NCI-H510A treated with DMSO at 0.1 percent for 48 hours (cell line): ENCODE measurements around the gene OTOP2.
"Not testable (repeated sequence)": the region's sequence is repeated elsewhere in the genome, so short reads cannot be mapped to it uniquely, and the experiment has no call there.

Experiments used
- DNase-seq: peaks from one replicate; lab custom pipeline; 2025; lab: John Stamatoyannopoulos, UW

Gene OTOP2

GRCh38 chr17:74952431-74953133, 28.5 kb downstream of the OTOP2 start:
- DNase-seq, result no peak

DNA sequence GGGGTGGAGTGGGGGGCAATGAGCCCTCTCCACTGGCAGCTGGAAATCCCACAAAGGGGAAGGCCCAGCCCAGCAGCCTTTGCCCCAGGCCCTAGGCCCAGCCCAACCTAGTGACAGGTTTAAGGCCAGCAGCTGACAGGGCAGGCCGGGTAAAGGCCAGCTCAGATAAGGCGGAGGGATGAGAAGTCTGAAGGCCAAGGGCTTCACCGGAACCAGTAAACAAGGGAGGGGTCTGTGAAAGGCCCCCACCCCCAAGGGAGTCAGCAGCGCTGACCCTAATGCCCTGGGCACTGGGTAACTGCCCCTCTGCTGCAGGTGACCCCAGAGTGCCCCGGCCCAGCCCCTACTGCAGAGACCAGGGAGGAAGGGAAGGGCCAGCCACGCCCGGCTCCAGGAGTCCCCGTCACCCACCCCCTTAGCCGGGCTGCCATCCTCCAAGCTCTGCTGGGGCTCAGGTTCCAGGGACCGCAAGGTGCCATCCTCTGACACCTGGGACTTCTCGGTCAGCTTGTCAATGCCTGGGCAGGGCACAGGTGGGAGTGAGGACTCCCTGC, 29.1 kb downstream of the OTOP2 start:
- DNase-seq, result no peak

DNA sequence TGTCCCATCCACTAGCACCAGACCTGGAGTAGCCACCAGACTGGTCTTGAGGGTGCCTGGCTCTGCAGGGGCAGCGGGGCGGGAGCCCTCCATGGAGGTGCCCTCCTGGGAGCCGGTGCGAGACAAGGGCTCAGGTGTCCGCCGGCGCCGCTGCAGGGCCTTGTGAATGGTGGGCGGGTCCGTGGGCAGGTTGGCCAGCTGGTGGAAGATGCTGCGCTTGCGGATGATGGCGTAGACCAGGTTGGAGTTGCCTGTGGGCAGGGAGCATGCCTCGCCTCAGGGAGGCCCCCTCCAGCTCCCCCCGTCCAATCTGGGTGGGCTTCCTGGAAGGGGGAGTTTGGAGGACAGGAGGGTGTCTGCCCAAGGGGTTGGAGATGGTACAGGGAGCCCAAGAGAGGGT, 30.0 kb downstream of the OTOP2 start:
- no peak for DNase-seq

DNA sequence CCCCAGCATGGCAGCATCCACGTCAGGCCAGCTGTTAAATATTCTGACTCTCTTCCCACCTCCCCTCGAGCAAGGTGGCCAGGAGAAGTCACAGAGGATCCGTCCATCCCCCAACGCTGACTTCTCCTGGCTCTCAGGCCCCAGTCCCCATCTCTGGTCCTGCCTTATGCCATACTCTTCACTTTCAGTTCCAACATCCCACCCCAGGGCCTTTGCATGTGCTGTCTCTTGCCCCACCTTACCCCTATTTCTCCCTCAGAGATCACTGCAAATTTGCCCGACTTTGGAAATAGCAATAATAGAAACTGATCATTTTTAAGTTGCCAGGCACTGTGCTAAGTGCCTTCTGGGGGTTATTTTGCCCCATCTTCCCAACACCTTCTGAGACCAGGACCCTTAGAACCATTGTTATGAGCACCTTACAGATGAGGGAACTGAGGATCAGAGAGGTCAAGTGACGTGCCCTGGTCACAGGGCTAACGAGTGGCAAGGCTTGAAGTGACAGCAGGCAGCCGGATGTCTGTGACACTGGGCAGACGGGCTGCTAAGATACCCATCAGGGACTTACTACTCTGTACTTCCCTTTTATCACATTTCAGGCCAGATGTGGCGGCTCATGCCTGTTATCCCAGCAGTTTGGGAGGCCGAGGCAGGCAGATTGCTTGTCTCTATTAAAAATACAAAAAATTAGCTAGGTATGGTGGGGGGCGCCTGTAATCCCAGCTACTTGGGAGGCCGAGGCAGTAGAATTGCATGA, 30.8 kb downstream of the OTOP2 start:
- DNase-seq, result no peak

DNA sequence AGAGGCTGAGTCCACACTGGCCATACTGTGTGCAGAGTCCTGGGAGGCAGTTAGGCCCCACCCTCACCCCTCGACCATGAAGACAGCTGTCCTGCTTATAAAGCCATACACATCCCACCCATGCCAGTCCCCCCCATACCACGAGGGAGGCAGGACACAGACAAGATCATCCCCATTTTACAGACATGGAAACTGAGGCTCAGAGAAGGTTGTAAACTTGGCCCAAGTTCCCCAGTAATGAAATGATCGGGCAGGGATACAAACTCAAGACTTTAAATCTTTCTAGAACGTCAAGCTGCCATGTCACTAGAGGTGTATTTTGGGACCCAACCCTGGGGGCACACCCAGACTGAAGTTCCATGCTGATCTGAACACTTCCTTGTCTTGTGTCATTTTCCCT, 32.0 kb downstream of the OTOP2 start:
- no peak for DNase-seq

GRCh38 chr17:74957935-74958740, 34.1 kb downstream of the OTOP2 start:
- DNase-seq, result peak; percentile 57

GRCh38 chr17:74959826-74960515, 35.9 kb downstream of the OTOP2 start:
- DNase-seq, result no peak

DNA sequence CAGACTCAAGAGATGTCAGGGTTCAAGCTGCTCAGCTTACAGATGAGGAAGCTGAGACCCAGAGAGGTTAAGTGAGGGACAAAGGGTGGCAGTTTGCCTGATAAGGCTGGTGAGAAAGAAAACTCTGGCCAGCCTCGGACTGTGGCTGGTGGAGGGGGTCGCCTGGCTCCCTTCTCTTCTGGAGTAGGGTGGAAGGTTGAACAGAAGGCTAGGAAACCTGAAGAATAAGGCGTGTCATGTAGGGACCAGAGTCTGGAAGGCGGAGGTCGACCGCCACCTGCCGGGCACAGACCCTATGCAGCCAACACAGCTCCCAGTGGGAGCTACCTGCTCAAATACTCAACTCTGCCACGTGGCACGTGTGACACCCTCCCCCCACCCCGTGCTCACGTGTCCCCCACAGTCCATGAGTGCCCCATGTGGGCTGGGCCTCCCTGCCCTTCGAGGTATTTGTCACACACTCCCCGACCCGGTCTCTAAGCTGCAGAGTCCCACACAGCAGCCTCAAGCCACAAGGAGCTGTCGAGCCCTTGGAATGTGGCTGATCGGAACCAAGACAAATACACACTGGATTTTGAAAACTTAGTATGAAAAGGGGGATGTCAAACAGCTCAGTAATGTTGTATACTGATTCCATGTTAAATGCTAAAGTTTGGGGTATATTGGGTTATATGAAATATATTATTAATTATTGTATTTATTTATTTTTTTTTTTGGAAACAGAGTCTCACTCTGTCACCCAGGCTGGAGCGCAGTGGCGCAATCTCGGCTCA, 36.7 kb downstream of the OTOP2 start:
- no peak for DNase-seq

GRCh38 chr17:74961657-74962350, 37.7 kb downstream of the OTOP2 start:
- peak; percentile 80 for DNase-seq

DNA sequence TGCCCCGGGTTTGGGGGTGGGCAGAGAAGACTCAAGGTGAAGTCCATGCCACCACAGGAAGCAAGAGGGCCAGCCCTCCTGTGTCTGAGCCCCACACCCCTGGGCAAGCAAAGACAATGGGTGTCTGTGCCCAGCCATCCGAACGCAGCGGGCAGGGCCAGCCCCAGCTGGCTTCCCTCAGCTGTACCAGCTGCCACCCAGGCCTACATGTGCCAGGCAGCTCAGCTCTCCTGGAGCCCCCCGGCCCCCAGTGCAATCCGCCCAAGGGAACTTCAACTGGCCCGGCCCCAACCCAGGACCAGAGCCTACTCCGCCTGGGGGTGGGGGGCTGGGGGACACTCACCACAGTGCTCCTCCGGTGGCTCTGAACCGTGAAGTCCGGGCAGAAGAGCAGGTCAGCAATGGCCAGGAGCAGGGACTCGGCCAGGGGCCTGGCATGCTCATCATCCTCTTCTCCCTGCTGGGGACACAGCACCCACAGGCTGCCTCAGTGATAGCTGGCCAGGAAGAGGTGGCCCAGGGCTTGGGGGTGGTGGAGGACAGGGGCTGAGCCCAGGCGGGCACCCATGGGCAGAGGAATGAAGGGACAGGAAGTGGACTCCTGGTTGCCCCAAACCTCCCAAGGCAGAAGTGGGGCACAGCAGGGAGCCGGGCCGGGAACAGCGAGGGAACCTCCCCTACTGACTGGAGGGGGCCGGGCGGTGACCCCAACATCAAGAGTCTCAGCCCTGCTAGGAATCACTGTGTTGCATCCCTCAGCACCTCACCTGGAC, 38.7 kb downstream of the OTOP2 start:
- no peak for DNase-seq

- no peak for DNase-seq
Observed at GRCh38 chr17:74963656-74964055, 39.6 kb downstream of the OTOP2 start.

- DNase-seq, result no peak
Observed at GRCh38 chr17:74964246-74964761, 40.2 kb downstream of the OTOP2 start.

- DNase-seq, result no peak
Observed at GRCh38 chr17:74964988-74965622, 41.0 kb downstream of the OTOP2 start.

- peak; percentile 28 for DNase-seq
Observed at GRCh38 chr17:74968361-74968780, 44.3 kb downstream of the OTOP2 start.

GRCh38 chr17:74969501-74969900, 45.4 kb downstream of the OTOP2 start:
- DNase-seq, result not testable (repeated sequence)

- no peak for DNase-seq
Observed at GRCh38 chr17:74970395-74970794, 46.3 kb downstream of the OTOP2 start.

DNA sequence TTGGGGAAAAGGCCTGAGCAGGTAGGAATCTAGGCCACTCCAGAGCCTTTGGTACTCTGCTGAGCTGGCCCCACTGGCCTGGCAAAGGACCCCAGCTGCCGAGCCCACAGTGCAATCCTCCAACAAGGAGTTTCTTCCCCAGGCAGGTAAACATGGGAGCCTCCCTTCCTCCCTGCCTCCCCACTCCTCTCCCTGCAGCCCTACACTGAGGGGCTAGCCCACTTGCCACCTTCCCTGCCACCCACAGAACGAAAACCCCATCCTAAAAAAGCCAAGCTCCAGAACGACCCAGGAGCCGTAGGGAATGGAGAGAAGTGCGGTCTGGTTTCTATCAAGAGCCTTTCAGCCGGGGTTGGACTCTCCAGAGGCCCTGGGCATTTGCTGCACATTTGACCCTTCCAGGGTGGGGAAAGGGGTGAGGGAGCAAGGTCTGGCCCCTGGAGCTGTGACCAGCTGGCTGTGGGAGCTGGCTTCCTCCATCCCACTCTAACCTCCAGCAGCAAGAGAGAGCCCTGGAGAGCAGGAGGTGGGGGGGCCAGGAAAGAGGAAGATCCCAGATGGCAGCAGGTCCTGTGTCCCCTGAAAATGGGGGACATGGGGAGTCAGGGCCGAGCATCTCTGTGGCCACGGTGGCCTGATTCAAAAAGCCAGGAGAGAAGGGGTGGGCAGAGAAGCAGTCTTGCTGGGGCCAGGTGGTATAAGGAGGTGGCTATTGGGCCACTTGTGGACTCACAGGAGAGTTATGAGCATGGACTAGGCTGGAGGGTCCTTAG, 47.2 kb downstream of the OTOP2 start:
- DNase-seq, result no peak

GRCh38 chr17:74971842-74972106, 47.7 kb downstream of the OTOP2 start:
- DNase-seq, result no peak
